Stimulated activated CD4-positive, alpha-beta T cell treated with anti-CD3 and anti-CD28 coated beads, Interleukin-15, amount 100 ng/mL, for 48 hours (primary cell): Measurements from ENCODE around the gene ARFGEF3.

Experiments used
- DNase-seq, 2 donors: peaks; one replicate each; pipeline ENCODE4 v3.0.0-alpha.2; 2020; ENCODE audit warnings: low read depth in 2 of 2

Gene ARFGEF3

GRCh38 chr6:138241381-138241780, 79.6 kb downstream of the ARFGEF3 start:
- no peak for DNase-seq

GRCh38 chr6:138241934-138242333, 80.2 kb downstream of the ARFGEF3 start:
- no peak for DNase-seq

- no peak for DNase-seq
Measured at GRCh38 chr6:138242987-138243592, 81.4 kb downstream of the ARFGEF3 start.

- no peak for DNase-seq
Measured at GRCh38 chr6:138245751-138246150, 84.0 kb downstream of the ARFGEF3 start.

GRCh38 chr6:138246650-138247440, 85.1 kb downstream of the ARFGEF3 start:
- DNase-seq = no peak

GRCh38 chr6:138248011-138248410, 86.3 kb downstream of the ARFGEF3 start:
- DNase-seq = no peak

GRCh38 chr6:138248878-138249277, 87.1 kb downstream of the ARFGEF3 start:
- no peak for DNase-seq

- DNase-seq = no peak
Measured at GRCh38 chr6:138250053-138250452, 88.3 kb downstream of the ARFGEF3 start.

GRCh38 chr6:138250513-138251247, 88.9 kb downstream of the ARFGEF3 start:
- no peak for DNase-seq

- DNase-seq = no peak
Measured at GRCh38 chr6:138253731-138254130, 92.0 kb downstream of the ARFGEF3 start.

- no peak for DNase-seq
Measured at GRCh38 chr6:138255443-138255842, 93.7 kb downstream of the ARFGEF3 start.

GRCh38 chr6:138257638-138258040, 95.9 kb downstream of the ARFGEF3 start:
- DNase-seq = no peak

- no peak for DNase-seq
Measured at GRCh38 chr6:138258197-138258596, 96.5 kb downstream of the ARFGEF3 start.

- no peak for DNase-seq
Measured at GRCh38 chr6:138258991-138259390, 97.3 kb downstream of the ARFGEF3 start.

GRCh38 chr6:138261116-138261780, 99.5 kb downstream of the ARFGEF3 start:
- DNase-seq = no peak

- no peak for DNase-seq
Measured at GRCh38 chr6:138263963-138264362, 102.2 kb downstream of the ARFGEF3 start.

- no peak for DNase-seq
Measured at GRCh38 chr6:138264372-138264880, 102.7 kb downstream of the ARFGEF3 start.

- DNase-seq = no peak
Measured at GRCh38 chr6:138266095-138266494, 104.4 kb downstream of the ARFGEF3 start.

GRCh38 chr6:138267971-138268895, 106.5 kb downstream of the ARFGEF3 start:
- DNase-seq = no peak

- DNase-seq = no peak
Measured at GRCh38 chr6:138271451-138271850, 109.7 kb downstream of the ARFGEF3 start.
